G401 (cell line): Measurements from ENCODE around the gene TMEM41A. TPM values are rescaled to one million over a fixed set of nuclear protein-coding genes. Genes with fewer than 3 reads are reported as not detected.

Experiments used
- DNase-seq: peaks from one replicate; pipeline ENCODE4 v3.0.0-alpha.2; 2015; ENCODE audit warnings: low spot score
- in situ Hi-C: cut with HindIII; loops from 2 replicates; pipeline ENCODE4 v1.10.0; 2016; ENCODE audit warnings: low sequenced_read_pairs, mixed read lengths
- total RNA-seq: library from RNA; depleted of rRNA; stranded (reverse); fragments of >200 nt; shearing (Covaris generic); gene quantifications from 2 replicates; pipeline ENCODE4 v1.2.3, GENCODE V29; 2014; rRNA removed

Gene TMEM41A
- 17.2 and 29.2 TPM in 2 replicates for total RNA-seq

DNA sequence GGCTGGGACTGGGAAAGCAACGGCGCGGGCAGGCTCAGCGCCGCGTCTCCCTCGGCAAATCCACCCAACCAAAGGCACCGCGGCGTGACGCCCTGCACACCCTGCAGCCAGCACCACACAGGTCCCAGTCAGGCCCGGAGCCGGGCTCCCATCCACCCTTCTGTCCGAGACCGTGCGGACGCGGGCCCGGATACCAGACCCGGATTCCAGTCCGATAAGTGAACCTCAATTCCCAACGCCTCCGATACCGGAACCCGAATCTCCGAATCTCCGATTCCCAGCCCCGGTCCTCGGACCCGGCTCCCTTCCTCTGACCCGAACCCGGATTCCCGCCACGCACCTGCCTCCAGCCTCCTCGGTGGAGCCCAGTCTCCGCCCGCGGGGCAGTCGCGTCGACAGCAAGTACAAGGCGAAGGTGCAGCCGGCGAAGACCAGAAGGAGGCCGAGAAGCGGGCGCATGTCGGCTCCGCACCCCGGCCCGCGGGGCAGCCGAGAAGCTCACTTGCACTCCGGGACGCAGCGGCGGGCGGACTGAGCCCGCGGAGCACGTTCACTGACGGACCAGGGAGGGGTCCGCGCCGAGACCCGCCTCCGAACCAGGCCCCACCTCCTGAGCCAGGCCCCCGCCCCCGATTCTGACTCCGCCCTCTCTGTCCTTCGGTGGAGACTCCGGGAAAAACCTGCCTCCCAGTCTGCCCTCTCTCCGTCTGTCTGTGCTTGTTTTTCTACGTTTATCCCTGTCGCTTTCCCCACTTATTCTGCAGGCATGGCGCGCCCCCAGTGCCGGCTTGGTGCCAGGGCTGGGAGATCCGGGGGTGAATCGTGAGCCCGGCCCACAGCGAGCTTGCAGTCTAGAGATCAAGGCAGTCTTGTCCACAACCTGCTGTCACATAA lies at the start of gene TMEM41A:
TMEM41A (minus strand) TSS at position 533 of the 894 bp plus-strand sequence; CDS start at position 459, 74 bp downstream.
- peak; percentile 89 for DNase-seq
- in situ Hi-C loops, result no loop called here

DNA sequence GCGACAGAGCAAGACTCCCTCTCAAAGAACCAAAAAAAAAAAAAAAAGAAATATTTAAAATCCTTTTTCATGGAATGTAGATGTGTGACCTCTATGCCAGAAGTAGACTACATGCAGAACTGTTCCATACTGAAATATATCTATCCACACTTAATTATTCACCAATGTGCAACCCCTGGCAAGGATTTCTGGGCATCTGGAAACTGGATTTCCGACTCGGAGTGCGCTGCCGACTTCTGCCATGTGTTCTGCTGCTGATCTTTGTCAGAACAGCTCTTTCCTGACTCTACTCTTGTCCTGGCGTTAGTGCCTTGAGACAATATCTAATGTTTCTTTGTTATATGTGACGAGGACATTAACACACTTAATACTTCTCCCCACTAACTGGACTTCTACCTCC lies 41.9 kb upstream of the TMEM41A start:
- DNase-seq, result no peak
- in situ Hi-C loops, result no loop called here

DNA sequence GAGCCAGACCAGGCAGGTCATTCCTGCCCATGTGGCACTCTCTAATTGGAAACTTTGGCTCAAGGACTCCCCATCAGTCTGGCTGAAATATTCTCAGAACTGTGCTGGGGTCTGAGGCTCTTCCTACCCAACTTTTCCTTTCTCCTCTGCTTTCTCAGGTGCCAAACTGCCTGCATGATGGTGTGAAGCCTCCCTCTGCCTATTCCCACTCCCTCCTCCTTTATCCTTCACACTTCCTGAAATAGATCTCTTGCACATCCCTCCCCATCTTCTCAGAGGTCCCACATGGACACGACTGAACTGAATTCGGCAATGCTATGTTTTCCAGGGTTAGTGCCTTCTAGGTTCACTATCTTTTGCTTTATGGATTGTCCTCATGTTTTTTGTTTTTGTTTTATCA lies 41.1 kb upstream of the TMEM41A start:
- in situ Hi-C loops, result no loop called here
- DNase-seq, result no peak

DNA sequence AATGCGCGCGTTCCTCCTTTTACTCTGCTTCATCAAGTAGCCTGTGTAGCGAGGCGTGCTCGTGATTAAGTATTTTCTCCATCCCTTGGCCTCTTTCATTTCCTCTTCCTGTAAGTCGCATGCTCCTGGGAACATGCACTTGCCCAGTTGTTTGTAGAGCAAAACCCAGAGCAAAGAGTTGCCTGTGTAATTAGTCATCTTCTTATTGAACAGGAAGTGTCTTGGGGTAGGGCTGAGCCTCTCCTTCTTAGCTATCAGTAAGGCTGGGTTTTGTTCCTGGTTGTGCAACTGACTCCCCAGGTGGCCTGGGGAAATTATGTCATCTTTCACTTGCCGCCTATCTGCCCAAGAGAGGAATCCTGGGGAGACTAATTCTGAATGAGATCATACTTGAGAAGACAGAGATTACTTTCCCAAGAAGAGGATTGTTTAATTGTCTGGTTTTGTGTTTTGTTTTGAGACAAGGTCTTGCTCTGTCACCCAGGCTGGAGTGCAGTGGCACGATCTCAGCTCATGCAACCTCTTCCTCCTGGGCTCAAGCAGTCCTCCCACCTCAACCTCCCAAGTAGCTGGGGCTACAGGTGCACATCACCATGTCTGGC lies 38.6 kb upstream of the TMEM41A start:
- in situ Hi-C loops, result no loop called here
- DNase-seq, result no peak

DNA sequence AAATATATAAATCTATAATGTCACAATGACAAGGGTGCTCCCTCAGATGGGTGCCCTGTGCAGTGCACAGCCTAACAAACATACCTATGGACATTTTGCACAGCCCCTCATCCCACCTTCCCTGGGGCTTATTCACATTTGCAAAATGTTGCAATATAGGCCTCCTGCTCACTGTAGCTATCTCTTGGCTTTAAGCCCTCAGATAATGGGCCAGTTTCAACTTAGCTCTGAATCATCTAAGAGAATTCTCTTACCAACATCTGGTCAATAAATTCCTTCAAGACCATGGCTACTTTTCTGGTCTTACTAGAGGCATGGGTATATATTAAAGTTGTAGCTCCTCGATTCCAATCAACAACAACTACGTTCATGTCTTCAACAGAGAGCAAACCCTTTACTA lies 35.7 kb upstream of the TMEM41A start:
- no peak for DNase-seq
- in situ Hi-C loops, result no loop called here

DNA sequence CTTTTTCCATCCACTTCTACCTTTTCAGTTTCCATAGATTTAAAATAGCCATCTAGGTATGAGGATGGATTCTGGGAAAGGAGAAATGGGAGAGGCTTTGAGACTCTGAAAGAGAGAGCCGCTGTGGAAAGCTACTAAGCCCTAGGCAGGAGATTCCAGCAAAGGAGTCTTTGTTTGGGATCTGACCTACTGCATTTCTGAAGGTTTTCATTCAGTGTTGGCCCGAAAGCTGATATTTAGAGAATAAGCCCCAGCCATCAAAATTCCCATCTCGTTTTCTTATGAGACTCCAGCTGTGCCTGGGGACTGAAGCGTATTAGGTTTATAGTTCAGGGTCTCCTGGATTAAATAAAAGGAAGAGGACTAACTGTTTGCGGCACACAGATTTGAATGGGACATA lies 34.1 kb upstream of the TMEM41A start:
- DNase-seq, result no peak
- in situ Hi-C loops, result no loop called here

DNA sequence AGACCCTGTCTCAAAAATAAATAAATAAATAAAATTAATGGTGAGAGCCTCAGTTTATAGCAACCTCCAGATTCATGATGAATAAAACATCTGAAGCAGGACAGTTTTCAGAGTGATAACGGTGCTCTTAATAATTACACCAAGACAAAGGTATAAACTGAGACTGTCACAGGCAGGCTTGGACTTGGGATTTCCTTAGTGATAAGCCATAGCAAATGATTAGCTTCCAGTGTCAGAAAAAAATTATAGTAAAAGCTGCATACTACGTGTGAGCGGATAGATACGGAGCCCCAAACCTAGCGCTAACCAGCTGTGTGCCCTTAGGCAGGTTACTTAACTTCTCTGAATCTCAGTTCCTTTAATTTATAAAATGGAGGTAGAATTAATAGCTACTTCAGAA lies 32.0 kb upstream of the TMEM41A start:
- in situ Hi-C loops, result no loop called here

DNA sequence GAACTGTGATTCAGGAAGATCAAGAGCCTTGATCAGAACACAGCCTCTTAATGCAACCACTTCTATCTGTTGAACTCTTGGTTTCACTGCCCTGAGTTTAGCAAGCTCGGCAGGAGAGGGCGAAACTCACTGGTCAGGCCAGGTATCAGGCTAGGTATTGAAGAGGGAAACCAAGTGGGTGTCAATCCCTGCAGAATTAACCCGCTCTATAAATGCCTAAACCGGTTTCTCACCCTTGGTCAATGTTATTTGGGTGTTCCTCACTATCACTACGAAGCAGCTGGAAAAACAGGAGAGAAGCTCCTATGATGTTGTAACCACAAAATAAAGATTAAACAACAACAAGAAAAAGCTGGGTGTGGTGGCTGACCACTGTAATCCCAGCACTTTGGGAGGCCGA lies 29.7 kb upstream of the TMEM41A start:
- in situ Hi-C loops, result no loop called here
- no peak for DNase-seq

More for the DNA sequence above, 32.0 kb upstream of the TMEM41A start:
- no peak for DNase-seq

DNA sequence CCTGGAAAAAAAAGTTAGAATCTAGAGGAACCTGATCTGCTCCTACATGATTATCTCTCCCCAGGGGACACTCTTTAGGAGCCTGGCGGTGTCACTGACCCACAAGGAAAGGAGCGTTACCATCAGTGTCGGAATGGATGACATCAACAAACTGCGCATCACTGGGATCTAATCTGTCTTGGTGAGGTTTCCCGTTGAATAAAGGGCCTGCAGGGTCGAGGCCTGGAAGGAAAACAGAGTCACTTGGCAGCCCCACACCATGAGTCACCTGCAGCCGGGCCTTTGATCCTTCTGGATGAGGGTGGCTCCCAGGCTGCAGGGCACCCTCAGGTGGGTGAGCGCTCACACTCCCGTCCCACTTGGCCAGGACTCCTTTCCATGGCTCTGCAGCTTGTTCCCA lies 28.5 kb upstream of the TMEM41A start:
- in situ Hi-C loops, result no loop called here
- DNase-seq, result no peak

DNA sequence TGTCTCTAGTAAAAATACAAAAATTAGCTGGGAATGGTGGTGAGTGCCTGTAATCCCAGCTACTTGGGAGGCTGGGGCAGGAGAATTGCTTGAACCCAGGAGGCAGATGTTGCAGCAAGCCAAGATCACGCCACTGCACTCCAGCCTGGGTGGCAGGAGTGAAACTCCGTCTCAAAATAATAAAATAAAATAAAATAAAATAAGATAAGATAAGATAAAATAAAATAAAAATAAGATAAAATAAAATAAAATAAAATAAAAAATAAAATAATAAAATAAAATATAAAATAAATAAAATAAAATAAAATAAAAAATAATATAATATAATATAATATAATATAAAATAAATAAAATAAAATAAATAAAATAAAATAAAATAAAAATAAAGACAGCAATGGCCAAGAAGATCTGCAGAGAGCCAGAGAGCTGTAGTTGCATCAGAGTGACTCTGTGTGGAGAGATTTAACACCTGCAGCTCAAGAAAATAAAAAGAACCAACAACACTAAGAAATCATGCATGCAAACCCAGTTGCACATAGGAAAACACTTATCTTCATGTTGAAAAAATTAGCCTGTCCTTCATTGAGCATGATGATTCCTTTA lies 27.6 kb upstream of the TMEM41A start:
- in situ Hi-C loops, result no loop called here
- no peak for DNase-seq

DNA sequence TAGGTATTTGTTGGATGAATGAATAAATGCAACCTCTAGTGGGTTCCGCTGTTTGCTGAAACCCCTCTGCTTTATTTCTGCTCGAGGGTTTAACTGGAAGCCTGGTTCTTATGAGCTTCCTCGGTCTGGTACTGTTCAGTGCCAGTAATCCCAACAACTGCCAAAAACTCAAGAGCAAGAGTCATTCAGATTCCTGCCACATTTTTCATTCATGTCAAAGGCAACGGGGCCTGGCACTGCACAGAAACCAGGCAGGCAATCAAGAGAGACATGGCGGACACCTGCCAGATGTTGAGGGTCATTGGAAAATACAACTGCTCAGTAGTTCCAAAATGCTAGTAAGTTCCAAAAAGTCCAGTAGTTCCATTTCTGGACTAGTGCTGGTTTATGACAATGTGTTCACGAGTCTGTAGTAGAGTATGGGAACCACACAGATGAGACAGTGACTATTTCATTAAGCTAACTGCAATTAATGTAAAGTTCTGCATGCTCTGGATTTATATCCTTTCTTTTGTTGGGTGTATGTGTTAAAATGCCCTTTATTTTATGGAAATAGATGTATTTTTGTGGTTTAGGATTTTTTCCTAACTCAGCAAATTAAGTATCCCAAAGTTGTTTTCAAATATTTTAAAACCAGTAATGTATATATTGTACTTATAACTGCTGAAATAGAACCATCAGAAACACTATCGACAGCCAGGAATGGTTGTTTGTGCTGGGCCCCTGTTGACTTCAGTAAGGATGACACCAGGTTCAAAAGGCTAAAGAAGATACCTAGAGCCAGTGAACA lies 22.7 kb upstream of the TMEM41A start:
- in situ Hi-C loops, result no loop called here
- no peak for DNase-seq

DNA sequence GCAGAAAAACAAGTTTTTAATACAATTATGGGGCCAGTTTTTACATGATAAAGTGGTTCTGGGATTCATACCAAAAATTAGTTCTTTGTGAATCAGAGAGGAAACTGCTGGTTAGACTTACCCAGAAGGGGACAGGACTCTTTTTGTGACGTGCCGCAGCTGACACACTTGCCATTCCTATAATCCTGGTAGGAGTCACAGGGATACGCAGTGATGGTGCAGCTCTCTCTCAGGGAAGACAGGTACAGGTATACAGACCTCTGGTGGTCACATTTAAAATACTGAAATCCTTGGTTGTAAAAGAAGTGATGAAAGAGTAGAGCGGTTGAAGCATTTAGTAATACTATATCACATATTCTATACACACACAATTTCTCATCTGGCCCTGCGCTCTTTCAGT lies 20.2 kb upstream of the TMEM41A start:
- in situ Hi-C loops, result no loop called here

DNA sequence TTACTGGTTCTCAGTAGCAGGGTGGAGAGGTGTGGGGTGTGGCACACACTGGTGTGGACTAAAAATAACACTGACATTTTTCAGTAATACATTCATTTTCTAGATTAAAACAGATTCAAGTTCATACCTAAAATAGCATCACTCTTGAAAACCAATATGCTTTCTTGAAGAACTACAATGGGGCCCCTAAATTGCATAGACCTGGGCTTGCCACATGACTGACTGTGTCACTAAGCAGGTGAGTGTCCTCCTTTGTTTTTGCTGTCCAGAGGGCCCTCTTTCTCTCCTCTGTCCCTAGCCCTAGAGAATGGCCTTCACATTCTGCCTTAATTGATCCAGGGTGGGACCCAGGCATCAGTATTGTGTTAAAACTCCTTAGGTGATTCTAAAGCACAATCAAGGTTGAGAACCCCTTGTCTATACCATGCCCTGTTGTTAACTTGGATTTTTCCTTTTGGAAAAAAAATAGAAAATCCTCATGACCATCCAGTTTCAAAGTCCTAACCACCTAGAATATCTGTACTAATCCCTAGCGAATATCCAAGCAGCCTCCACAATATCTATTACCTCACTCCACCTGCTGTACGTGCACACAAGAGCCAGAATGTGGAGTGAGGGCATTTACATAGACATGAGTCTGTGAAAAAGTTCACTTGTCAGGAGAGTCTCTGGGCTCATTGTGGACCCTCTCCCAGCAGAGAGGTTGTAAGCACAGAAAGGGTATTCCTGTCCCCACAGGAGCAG lies 18.7 kb upstream of the TMEM41A start:
- DNase-seq, result no peak
- in situ Hi-C loops, result no loop called here

More for the DNA sequence above, 20.2 kb upstream of the TMEM41A start:
- no peak for DNase-seq

DNA sequence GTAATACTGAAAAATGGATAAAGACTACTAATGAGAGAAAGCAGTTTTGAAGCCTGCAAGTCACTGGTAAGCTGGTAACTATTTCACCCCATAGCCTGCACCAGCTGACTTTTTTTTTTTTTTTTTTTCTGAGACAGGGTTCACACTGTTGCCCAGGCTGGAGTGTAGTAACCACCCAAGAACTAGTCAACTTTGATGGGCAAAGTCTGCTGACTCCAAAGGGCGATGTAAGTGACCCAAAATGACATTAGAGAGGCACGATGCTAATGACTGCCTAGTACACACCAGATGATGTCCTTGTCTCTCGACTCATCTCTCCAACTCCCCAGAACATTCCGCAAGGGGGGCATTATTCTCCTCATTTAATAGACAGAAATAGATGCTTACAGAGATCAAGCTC lies 12.9 kb upstream of the TMEM41A start:
- in situ Hi-C loops, result no loop called here
- no peak for DNase-seq

DNA sequence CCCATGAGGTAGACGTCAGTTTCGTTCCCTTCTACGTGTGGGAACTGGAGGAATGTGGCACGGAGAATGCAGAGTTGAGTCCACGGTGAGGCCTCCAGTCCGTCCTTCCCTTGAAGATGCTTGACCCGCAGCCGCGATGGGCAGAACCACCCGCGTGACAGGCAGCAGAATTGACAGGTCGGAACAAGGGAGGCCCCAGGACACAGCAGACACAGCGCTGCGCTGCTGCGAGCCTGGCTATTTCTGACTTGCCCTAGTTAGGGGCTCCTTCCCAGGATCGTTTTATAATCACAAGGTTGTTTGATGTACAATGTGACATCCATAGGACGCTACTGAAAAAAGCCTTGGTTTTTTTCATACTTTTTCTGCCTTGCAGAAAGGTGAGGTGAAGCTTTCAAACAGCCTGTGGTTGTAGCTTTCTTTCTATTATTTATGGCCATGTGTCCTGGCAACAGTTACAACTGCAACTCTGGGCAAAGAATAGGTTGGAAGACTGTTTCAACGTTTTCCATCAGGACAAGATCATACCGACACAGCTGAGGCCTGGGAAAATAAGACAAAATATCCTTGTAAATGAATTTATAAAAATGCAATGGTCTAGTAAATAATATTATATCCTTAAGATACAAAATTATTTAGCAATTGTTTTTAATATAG lies 9.6 kb upstream of the TMEM41A start:
- DNase-seq, result peak; percentile 68
- in situ Hi-C loops, result no loop called here

DNA sequence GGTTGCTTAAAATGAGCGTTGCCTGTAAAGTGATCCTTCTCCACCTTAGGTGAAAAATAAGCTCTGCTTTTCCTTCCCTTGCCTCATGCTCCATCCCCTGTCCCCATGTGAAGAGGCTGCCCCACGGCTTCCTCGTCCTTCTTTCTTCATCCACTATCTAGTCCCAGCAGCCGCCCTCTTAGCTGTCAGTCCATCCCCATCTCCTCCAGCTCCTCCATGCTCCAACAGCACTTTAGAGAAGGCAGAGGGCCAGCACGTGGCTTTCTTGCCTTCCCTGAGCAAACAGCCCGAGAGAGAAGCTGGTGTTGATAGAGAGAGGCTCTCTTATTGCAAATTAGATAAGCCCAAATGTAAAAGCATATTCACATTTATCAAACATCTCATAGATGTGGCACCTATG lies 9.0 kb upstream of the TMEM41A start:
- in situ Hi-C loops, result no loop called here
- DNase-seq, result peak; percentile 24

DNA sequence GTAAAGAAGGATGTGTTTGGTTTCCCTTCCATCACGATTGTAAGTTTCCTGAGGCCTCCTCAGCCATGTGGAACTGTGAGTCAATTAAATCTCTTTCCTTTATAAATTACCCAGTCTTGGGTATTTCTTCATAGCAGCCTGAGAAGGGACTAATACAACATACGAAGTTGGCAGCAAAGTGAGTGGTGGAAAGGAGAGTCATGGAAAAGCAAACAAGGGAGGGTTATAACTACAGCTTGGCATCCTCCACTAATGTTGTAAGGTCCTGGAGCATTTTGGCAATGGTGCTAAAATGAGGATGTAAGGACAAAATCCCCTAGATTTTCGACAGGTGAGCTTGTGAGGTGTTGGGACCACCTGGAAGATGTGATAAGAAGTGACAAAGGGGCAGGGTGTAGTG lies 5.8 kb upstream of the TMEM41A start:
- no peak for DNase-seq
- in situ Hi-C loops, result no loop called here

DNA sequence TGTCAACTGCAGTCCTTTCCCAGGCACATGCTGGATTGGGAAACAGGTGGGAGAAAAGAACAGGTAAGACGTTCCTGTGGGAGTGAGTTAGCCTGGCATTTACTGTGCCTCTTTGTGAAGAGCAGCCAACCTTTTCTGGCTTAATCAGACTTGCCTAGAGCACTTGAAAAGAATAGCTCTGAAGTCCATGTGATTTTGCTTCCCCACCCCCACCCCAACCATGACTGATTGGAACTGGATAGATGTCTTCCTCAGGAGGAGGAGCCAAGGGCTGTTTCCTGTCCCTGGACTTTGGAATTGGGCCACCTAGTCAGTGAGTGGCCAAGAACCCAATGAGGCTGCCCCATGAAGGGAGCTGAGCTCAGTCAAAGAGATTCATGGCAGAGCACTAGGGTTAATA lies 4.7 kb upstream of the TMEM41A start:
- no peak for DNase-seq
- in situ Hi-C loops, result no loop called here
